GM23338 (cell line): ENCODE results near the gene EPHA8. TPM values are rescaled to one million over a fixed set of nuclear protein-coding genes. Genes with fewer than 3 reads are reported as not detected.

Experiments used
- ATAC-seq: fragments of 200-7000 bp; cut with Tn5 transposase; 3 replicates; pipeline ENCODE4 v1.9.1; 2020
- DNase-seq: peaks from one replicate; pipeline ENCODE4 v3.0.0-alpha.2; 2015; ENCODE audit warnings: low spot score
- H2AFZ ChIP-seq: fragments of 200-600 bp; sonication (generic); 2 replicates; pipeline ENCODE4 v1.8.0; 2016; ENCODE audit warnings: antibody characterized with exemption, mild to moderate bottlenecking, moderate library complexity
- H3F3A ChIP-seq: fragments of 200-600 bp; sonication (generic); replicated peaks from 2 replicates; pipeline ENCODE4 v1.8.0; 2017; ENCODE audit warnings: antibody characterized with exemption, mixed run types, low read depth
- H3K27ac ChIP-seq: fragments of 200-600 bp; sonication (generic); 2 replicates; pipeline ENCODE4 v1.6.1; 2016; ENCODE audit warnings: low read depth
- H3K27me3 ChIP-seq: fragments of 200-600 bp; sonication (generic); 2 replicates; pipeline ENCODE4 v1.8.0; 2016; ENCODE audit warnings: mild to moderate bottlenecking, mixed run types, moderate library complexity; ENCODE audit not compliant: insufficient read depth
- H3K36me3 ChIP-seq: fragments of 200-600 bp; sonication (generic); 2 replicates; pipeline ENCODE4 v1.8.0; 2016; ENCODE audit warnings: mild to moderate bottlenecking; ENCODE audit not compliant: insufficient read depth
- H3K4me1 ChIP-seq: fragments of 200-600 bp; sonication (generic); 2 replicates; pipeline ENCODE4 v1.8.0; 2016; ENCODE audit warnings: mild to moderate bottlenecking, moderate library complexity; ENCODE audit not compliant: insufficient read depth
- H3K4me2 ChIP-seq: fragments of 200-600 bp; sonication (generic); 2 replicates; pipeline ENCODE4 v1.7.1; 2017; ENCODE audit warnings: mixed run types
- H3K4me3 ChIP-seq: fragments of 200-600 bp; sonication (generic); 2 replicates; pipeline ENCODE4 v1.6.1; 2016; ENCODE audit warnings: mixed run types
- H3K79me2 ChIP-seq: fragments of 200-600 bp; sonication (generic); replicated peaks from 2 replicates; pipeline ENCODE4 v1.8.0; 2017; ENCODE audit warnings: mild to moderate bottlenecking; ENCODE audit not compliant: insufficient read depth
- H3K9me2 ChIP-seq: fragments of 200-600 bp; sonication (generic); 2 replicates; pipeline ENCODE4 v1.8.0; 2017; ENCODE audit not compliant: insufficient read depth
- H4K20me1 ChIP-seq: fragments of 200-600 bp; sonication (generic); replicated peaks from 2 replicates; pipeline ENCODE4 v1.8.0; 2017; ENCODE audit warnings: mild to moderate bottlenecking; ENCODE audit not compliant: insufficient read depth
- H3K27ac Mint-ChIP-seq: 2 replicates; pipeline ENCODE4 v1.8.0; 2020; ENCODE audit warnings: inconsistent platforms, mild to moderate bottlenecking, moderate library complexity, mixed read lengths
- H3K27me3 Mint-ChIP-seq: 3 replicates; pipeline ENCODE4 v1.8.0; 2022; ENCODE audit warnings: low read depth, mild to moderate bottlenecking, moderate library complexity, mixed read lengths, inconsistent platforms; ENCODE audit not compliant: insufficient read depth, poor library complexity
- H3K36me3 Mint-ChIP-seq: 3 replicates; pipeline ENCODE4 v1.8.0; 2021; ENCODE audit warnings: low read depth, mild to moderate bottlenecking, inconsistent platforms, moderate library complexity, mixed read lengths
- H3K4me1 Mint-ChIP-seq: 3 replicates; pipeline ENCODE4 v1.8.0; 2020; ENCODE audit warnings: mild to moderate bottlenecking, inconsistent platforms, mixed read lengths
- H3K4me3 Mint-ChIP-seq: 3 replicates; pipeline ENCODE4 v1.8.0; 2021; ENCODE audit warnings: moderate library complexity, mild to moderate bottlenecking, inconsistent platforms, mixed read lengths
- H3K9me3 Mint-ChIP-seq: 3 replicates; pipeline ENCODE4 v1.8.0; 2020; ENCODE audit warnings: moderate library complexity, mild to moderate bottlenecking, inconsistent platforms, mixed read lengths
- CREB1 ChIP-seq: fragments of 250-450 bp; sonication (Bioruptor Pico); IDR thresholded peaks from 2 replicates; pipeline ENCODE4 v1.5.0; 2020; ENCODE audit warnings: low read depth, mild to moderate bottlenecking, moderate library complexity
- CTCF ChIP-seq, 2 experiments: fragments of 200-600 bp in 1 of 2; sonication (generic) in 1 of 2; conservative IDR thresholded peaks; 2 replicates each; pipeline versions ENCODE4 v1.5.1 to v1.6.1; 2016 to 2017; ENCODE audit warnings: antibody characterized with exemption in 2 of 2, low read depth in 2 of 2, mild to moderate bottlenecking in 2 of 2, moderate library complexity in 1 of 2
- EZH2phosphoT487 ChIP-seq: fragments of 200-600 bp; sonication (generic); IDR thresholded peaks from one replicate; pipeline ENCODE4 v1.8.1; 2018; ENCODE audit warnings: antibody characterized with exemption; ENCODE audit not compliant: unreplicated experiment
- JUNB ChIP-seq: IDR thresholded peaks from one replicate; pipeline ENCODE4 v1.6.1; 2016; ENCODE audit warnings: antibody characterized with exemption; ENCODE audit not compliant: unreplicated experiment
- STAT1 ChIP-seq: IDR thresholded peaks from one replicate; pipeline ENCODE4 v1.6.1; 2016; ENCODE audit warnings: antibody characterized with exemption; ENCODE audit not compliant: unreplicated experiment
- ZNF114 ChIP-seq: fragments of 250-450 bp; sonication (Bioruptor Pico); IDR thresholded peaks from 2 replicates; pipeline ENCODE4 v1.5.0; 2020; ENCODE audit warnings: mild to moderate bottlenecking, moderate library complexity
- ZNF462 ChIP-seq: fragments of 250-450 bp; sonication (Bioruptor Pico); IDR thresholded peaks from 2 replicates; pipeline ENCODE4 v1.5.0; 2020; ENCODE audit warnings: mild to moderate bottlenecking, moderate library complexity
- polyA plus RNA-seq: library from polyadenylated mRNA; unstranded; fragments of >200 nt; fragmentation: Nextera tagmentation; extraction: Ambion mirVana; gene quantifications from 2 replicates; pipeline ENCODE4 v1.2.1, GENCODE V29; 2016
- total RNA-seq: library from RNA; depleted of rRNA; stranded (reverse); fragments of >200 nt; shearing (Covaris generic); gene quantifications from 2 replicates; pipeline ENCODE4 v1.2.3, GENCODE V29; 2014

The EPHA8 gene
- total and polyA plus RNA-seq, 2 experiments from 2014 or later = 2.3 to 5.0 TPM

GRCh38 chr1:22601610-22602009, 38.3 kb downstream of the EPHA8 start (continued):
- TF ChIP-seq JUNB = no peak
- no peak for TF ChIP-seq ZNF462 (CRISPR knock-in tag)
- TF ChIP-seq ZNF114 = no peak
- no peak for TF ChIP-seq CTCF (conservative IDR thresholded peaks at IDR 0.05; ENCODE audit: low read depth in 2 of 2)

GRCh38 chr1:22602060-22602740, 38.9 kb downstream of the EPHA8 start:
- Histone ChIP-seq H3K27ac (no peak overlapping the region), H2AFZ (no peak overlapping the region), H3K79me2 (no peaks in the 10 kb centered on the region), H3K27me3 (no peaks in the 10 kb centered on the region), H4K20me1 (peaks cover 6% of the 10 kb centered on the region; the same call in 1 of the 2 replicates), H3K4me3 (no peak overlapping the region), H3K36me3 (no peaks in the 10 kb centered on the region), H3K4me1 (no peaks in the 10 kb centered on the region), H3K9me2 (no peaks in the 10 kb centered on the region), H3K4me2 (no peak overlapping the region), H3F3A (no peaks in the 10 kb centered on the region)
- no peak for DNase-seq
- peaks cover 12% of the 10 kb centered on the region; the same call in 2 of the 3 replicates for H3K4me1 Mint-ChIP-seq
- no peaks in the 10 kb centered on the region for H3K9me3 Mint-ChIP-seq
- TF ChIP-seq STAT1 (no peak), ZNF462 (CRISPR knock-in tag) (no peak), EZH2phosphoT487 (no peak), ZNF114 (no peak), CREB1 (CRISPR knock-in tag) (no peak)
- no peak for ATAC-seq
- no peak overlapping the region for H3K27ac Mint-ChIP-seq
- H3K36me3 Mint-ChIP-seq = no peaks in the 10 kb centered on the region
- H3K27me3 Mint-ChIP-seq = peaks cover 7% of the 10 kb centered on the region
- no peak overlapping the region for H3K4me3 Mint-ChIP-seq
